Parathyroid adenoma (tissue), 2 donors: ENCODE measurements around the gene RUNDC1.

Experiments used
- H2AFZ ChIP-seq: fragments of 300-600 bp; sonication (generic); one replicate; pipeline ENCODE4 v1.7.0; 2017; ENCODE audit warnings: antibody characterized with exemption, mild to moderate bottlenecking
- H3K27ac ChIP-seq: fragments of 300-600 bp; sonication (generic); one replicate; pipeline ENCODE4 v1.7.0; 2017
- H3K27me3 ChIP-seq: fragments of 300-600 bp; sonication (generic); one replicate; pipeline ENCODE4 v1.7.0; 2017; ENCODE audit warnings: low read length; ENCODE audit not compliant: control insufficient read depth, insufficient read depth
- H3K36me3 ChIP-seq: fragments of 300-600 bp; sonication (generic); one replicate; pipeline ENCODE4 v1.7.0; 2017; ENCODE audit warnings: low read length; ENCODE audit not compliant: control insufficient read depth, insufficient read depth
- H3K4me1 ChIP-seq: fragments of 300-600 bp; sonication (generic); one replicate; pipeline ENCODE4 v1.7.0; 2017; ENCODE audit warnings: control low read depth
- H3K4me2 ChIP-seq: fragments of 300-600 bp; sonication (generic); one replicate; pipeline ENCODE4 v1.7.0; 2017; ENCODE audit warnings: low read length
- H3K4me3 ChIP-seq: fragments of 300-600 bp; sonication (generic); one replicate; pipeline ENCODE4 v1.7.0; 2017; ENCODE audit warnings: low read depth, low read length
- H3K79me2 ChIP-seq: fragments of 300-600 bp; sonication (generic); one replicate; pipeline ENCODE4 v1.7.0; 2017; ENCODE audit warnings: control low read depth
- H3K9ac ChIP-seq: fragments of 300-600 bp; sonication (generic); one replicate; pipeline ENCODE4 v1.7.0; 2017; ENCODE audit warnings: mild to moderate bottlenecking
- H3K9me3 ChIP-seq: fragments of 300-600 bp; sonication (generic); one replicate; pipeline ENCODE4 v1.7.0; 2017; ENCODE audit warnings: low read length; ENCODE audit not compliant: control insufficient read depth
- TF ChIP-seq, protein P1 (sequence below): fragments of 300-600 bp; sonication (generic); IDR thresholded peaks from one replicate; pipeline ENCODE4 v1.7.0; 2017; ENCODE audit warnings: antibody characterized with exemption, mild to moderate bottlenecking
- donor health status: primary hyperparathyroidism.

Gene RUNDC1

DNA sequence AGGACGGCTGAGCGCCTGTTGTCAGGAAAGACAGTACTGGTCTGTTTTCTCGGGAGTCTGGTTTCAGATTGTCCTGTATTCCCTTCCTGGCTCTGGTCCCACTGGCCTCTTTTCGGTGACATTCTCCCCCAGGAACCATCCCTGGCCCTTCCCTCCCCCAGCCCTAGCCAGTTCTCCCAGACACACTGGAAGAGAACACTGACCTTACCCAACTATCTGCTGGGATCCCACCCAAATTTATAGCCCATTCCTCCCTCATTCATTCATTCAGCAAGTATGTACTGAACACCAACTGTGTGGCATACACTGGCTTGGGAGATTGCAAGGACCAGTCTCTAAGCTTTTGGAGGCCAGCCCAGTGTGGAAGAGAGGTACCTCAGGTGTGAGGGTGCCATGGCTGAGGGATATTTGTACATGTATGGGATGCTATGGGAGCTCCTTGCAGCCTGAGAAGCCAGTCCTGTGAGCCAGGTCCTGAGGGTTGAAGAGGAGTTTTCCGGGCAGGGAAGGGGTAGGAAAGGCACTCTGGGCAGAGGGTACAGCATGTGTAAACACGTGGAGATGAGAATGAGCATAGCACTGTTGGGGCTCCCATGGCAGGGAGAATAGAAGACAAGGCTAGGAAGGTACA, 49.9 kb downstream of the RUNDC1 start:
- Histone ChIP-seq H3K4me1 (peaks cover 4% of the 10 kb centered on the region), H3K79me2 (no peaks in the 10 kb centered on the region), H3K27me3 (no peaks in the 10 kb centered on the region), H3K9ac (no peak overlapping the region), H3K4me2 (no peak overlapping the region), H3K36me3 (no peaks in the 10 kb centered on the region), H3K4me3 (no peak overlapping the region), H2AFZ (peak overlapping the region; percentile 33), H3K27ac (no peak overlapping the region), H3K9me3 (no peaks in the 10 kb centered on the region)
- TF ChIP-seq, protein P1, sequence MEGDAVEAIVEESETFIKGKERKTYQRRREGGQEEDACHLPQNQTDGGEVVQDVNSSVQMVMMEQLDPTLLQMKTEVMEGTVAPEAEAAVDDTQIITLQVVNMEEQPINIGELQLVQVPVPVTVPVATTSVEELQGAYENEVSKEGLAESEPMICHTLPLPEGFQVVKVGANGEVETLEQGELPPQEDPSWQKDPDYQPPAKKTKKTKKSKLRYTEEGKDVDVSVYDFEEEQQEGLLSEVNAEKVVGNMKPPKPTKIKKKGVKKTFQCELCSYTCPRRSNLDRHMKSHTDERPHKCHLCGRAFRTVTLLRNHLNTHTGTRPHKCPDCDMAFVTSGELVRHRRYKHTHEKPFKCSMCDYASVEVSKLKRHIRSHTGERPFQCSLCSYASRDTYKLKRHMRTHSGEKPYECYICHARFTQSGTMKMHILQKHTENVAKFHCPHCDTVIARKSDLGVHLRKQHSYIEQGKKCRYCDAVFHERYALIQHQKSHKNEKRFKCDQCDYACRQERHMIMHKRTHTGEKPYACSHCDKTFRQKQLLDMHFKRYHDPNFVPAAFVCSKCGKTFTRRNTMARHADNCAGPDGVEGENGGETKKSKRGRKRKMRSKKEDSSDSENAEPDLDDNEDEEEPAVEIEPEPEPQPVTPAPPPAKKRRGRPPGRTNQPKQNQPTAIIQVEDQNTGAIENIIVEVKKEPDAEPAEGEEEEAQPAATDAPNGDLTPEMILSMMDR: no peak

DNA sequence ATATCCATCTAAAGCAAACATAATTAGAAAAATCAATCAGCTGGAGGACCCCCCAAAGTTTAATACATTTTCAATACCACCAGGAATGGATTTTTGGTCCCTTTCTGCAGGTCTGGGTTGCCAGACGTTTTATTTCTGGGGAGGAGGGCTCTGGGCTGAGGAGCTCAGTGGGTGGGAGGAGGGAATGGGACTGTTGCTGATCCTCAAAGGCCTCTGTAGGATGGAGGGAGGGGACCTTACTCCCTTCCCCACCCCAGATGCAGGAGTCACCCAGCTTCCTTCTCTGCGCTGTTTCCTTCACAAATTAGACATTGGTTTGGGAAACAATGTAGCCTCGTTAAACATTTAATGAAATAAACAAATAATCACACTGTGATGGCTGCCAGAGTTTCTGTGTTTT, 51.3 kb downstream of the RUNDC1 start:
- Histone ChIP-seq H3K4me3 (no peak overlapping the region), H3K27me3 (no peaks in the 10 kb centered on the region), H3K36me3 (no peaks in the 10 kb centered on the region), H3K4me1 (peaks cover 4% of the 10 kb centered on the region), H3K4me2 (no peak overlapping the region), H3K9ac (no peak overlapping the region), H3K9me3 (no peaks in the 10 kb centered on the region), H3K27ac (no peak overlapping the region), H3K79me2 (no peaks in the 10 kb centered on the region), H2AFZ (no peak overlapping the region)
- TF ChIP-seq, protein P1: no peak

DNA sequence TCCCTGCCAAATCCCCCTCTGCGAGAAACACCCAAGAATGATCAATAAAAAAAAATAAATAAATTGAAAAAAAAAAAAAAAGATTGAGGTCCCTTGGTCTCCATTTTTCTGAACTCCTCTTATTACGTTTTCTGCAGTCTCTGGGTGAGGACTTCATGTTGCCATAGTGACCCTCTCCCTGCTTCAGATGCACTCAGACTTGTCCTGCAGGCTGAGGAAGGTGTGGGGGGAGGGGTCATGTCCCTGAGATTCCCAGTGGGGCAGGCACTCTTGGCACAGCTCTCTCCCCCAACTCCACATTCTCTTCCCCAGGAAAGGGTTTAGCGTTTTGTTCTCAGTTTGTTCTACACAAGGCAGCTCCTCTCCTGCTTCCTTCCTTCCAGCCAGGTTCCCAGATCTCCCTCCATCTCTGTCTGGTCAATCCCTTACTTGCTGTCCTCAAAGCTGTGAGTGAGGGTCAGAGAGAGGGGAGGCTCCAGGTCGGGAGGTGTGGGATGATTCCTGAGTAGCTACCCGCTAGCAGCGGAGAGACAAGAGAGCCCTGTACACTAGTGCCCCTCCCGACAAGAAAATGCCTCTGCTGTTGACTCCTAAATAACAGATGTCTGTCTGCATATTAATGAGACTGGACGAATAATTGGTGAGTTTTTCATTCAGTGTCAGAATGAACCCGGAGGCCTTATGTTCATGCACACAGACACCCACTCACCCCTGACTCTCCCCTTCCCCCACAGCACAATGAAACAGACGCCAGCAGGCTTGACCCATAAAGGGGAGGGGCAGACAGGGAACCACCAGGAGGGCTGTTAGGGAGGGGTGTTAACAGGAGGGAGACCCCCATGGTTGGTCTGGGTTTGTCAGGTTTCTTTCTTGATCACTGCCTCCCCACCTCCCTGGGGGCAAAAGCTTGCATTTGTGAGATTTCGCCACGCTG, 53.9 kb downstream of the RUNDC1 start:
- H3K4me3 ChIP-seq: no peak overlapping the region

DNA sequence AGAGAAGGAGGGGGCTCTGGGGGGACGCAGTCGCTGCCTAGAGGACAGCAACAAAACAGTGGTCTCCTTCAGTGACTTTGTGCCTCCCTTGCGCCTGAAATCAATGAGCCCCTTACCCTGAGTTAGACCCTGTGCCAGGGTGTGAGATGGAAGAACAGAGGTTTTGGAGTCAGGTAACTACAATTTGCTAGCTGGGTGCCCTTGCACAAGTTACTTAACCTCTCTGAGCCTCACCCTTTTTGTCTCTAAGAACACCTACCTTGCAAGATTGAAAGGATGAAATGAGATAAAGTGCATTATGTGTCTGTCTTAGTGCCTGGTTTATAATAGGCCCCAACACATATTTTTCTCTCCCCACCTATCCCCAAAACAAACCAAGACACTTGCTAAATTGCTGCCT, 54.5 kb downstream of the RUNDC1 start:
- Histone ChIP-seq H3K9ac (no peak overlapping the region), H3K79me2 (no peaks in the 10 kb centered on the region), H3K4me3 (no peak overlapping the region), H3K36me3 (no peaks in the 10 kb centered on the region), H3K9me3 (no peaks in the 10 kb centered on the region), H3K4me2 (no peak overlapping the region), H3K27me3 (no peaks in the 10 kb centered on the region), H3K4me1 (peaks cover 4% of the 10 kb centered on the region), H2AFZ (no peak overlapping the region), H3K27ac (no peak overlapping the region)
- TF ChIP-seq, protein P1: no peak

More for the DNA sequence above, 53.9 kb downstream of the RUNDC1 start:
- Histone ChIP-seq H3K4me1 (peaks cover 4% of the 10 kb centered on the region), H3K9me3 (no peaks in the 10 kb centered on the region), H3K9ac (no peak overlapping the region), H3K36me3 (no peaks in the 10 kb centered on the region), H3K27ac (no peak overlapping the region), H3K27me3 (no peaks in the 10 kb centered on the region), H3K4me2 (no peak overlapping the region), H2AFZ (peak overlapping the region; percentile 76), H3K79me2 (no peaks in the 10 kb centered on the region)
- TF ChIP-seq, protein P1: no peak
